ENCODE measurements around the gene EXOSC2.

- TF ChIP-seq CTCF (conservative IDR thresholded peaks at IDR 0.05; ENCODE audit: low read depth, low read length) (no peak), SMC3 (IDR thresholded peaks at IDR 0.05; ENCODE audit: low read depth, low read length) (no peak), RCOR1 (IDR thresholded peaks at IDR 0.05; ENCODE audit: insufficient replicate concordance, low read length) (no peak), RAD21 (IDR thresholded peaks at IDR 0.05; ENCODE audit: low read length) (no peak), POLR2A (IDR thresholded peaks at IDR 0.05; ENCODE audit: low read depth, low read length) (no peak), ELK1 (IDR thresholded peaks at IDR 0.05; ENCODE audit: borderline replicate concordance, low read depth, low read length) (no peak), RFX5 (IDR thresholded peaks at IDR 0.05; ENCODE audit: low read depth, low read length) (no peak), MAZ (IDR thresholded peaks at IDR 0.05; ENCODE audit: borderline replicate concordance, low read depth, low read length) (no peak), USF2 (IDR thresholded peaks at IDR 0.05; ENCODE audit: low read depth, low read length) (no peak), MAFK (IDR thresholded peaks at IDR 0.05; ENCODE audit: low read depth, low read length) (no peak), CEBPB (IDR thresholded peaks at IDR 0.05; ENCODE audit: low read depth, low read length) (no peak), MXI1 (IDR thresholded peaks at IDR 0.05; ENCODE audit: borderline replicate concordance, low read depth, low read length) (no peak), BHLHE40 (IDR thresholded peaks at IDR 0.05; ENCODE audit: low read depth, low read length) (no peak), CHD1 (IDR thresholded peaks at IDR 0.05; ENCODE audit: low read depth, low read length) (no peak)
Observed at GRCh38 chr9:130688072-130688471, 5.5 kb upstream of the EXOSC2 start.
